GM12878 (cell line): ENCODE results near the gene TMEM168. TPM values are rescaled to one million over a fixed set of nuclear protein-coding genes. Genes with fewer than 3 reads are reported as not detected.

Experiments used
- ATAC-seq: fragments of 200-7000 bp; cut with Tn5 transposase; 3 replicates; pipeline ENCODE4 v1.9.1; 2020; ENCODE audit warnings: mild to moderate bottlenecking, moderate library complexity
- BruUV-seq: library from RNA; stranded (reverse); fragments of 400-500 nt; replicated peaks from 2 replicates; lab custom pipeline; 2021; lab: Mats Ljungman, UMichigan
- CTCF ChIA-PET: fragments of 300-600 bp; sonication (Branson Sonifier 250); formaldehyde crosslinking; extraction: SDS; loops from one replicate; lab custom pipeline; 2021; ENCODE audit warnings: inconsistent platforms; lab: Yijun Ruan, JAX
- POLR2A ChIA-PET: fragments of 350-600 bp; formaldehyde crosslinking; extraction: SDS; loops from one replicate; lab custom pipeline; 2021; ENCODE audit warnings: inconsistent platforms; lab: Charles Lee
- RAD21 ChIA-PET: fragments of 300-600 bp; sonication (Branson Sonifier 250); formaldehyde crosslinking; loops from one replicate; lab custom pipeline; 2023; ENCODE audit warnings: antibody characterized with exemption; ENCODE audit not compliant: unreplicated experiment; lab: Charles Lee
- SMC1A ChIA-PET: fragments of 300-600 bp; sonication (Branson Sonifier 250); formaldehyde crosslinking; loops from one replicate; lab custom pipeline; 2023; ENCODE audit not compliant: unreplicated experiment, uncharacterized antibody; lab: Charles Lee
- DNase-seq: peaks from one replicate; pipeline ENCODE4 v3.0.0-alpha.2; 2011; ENCODE audit warnings: low read depth, low spot score
- FAIRE-seq: peaks from 3 replicates; lab custom pipeline; 2011; peaks lifted over from hg19 to GRCh38; lab: Jason Lieb, UNC
- H2AFZ ChIP-seq: 2 replicates; pipeline ENCODE4 v1.6.0; 2011; ENCODE audit warnings: low read depth, low read length, control low read depth; ENCODE audit not compliant: control insufficient read depth
- H3K27ac ChIP-seq: 2 replicates; pipeline ENCODE4 v1.5.1; 2011; ENCODE audit warnings: control low read depth; ENCODE audit not compliant: control insufficient read depth, insufficient read depth
- H3K27me3 ChIP-seq, 2 experiments: replicated peaks in 1 of 2; 2 replicates each; pipeline versions ENCODE4 v1.6.0 to v1.6.1; 2011; ENCODE audit warnings: low read length in 1 of 2; ENCODE audit not compliant: control insufficient read depth in 2 of 2, insufficient read depth in 2 of 2
- H3K36me3 ChIP-seq, 2 experiments: 2 replicates each; pipeline ENCODE4 v1.5.1; 2011; ENCODE audit warnings: low read length in 1 of 2; ENCODE audit not compliant: control insufficient read depth in 2 of 2, insufficient read depth in 2 of 2
- H3K4me1 ChIP-seq: 2 replicates; pipeline ENCODE4 v1.6.1; 2011; ENCODE audit warnings: mild to moderate bottlenecking, low read length, moderate library complexity, mixed read lengths; ENCODE audit not compliant: control insufficient read depth, insufficient read depth
- H3K4me2 ChIP-seq: 2 replicates; pipeline ENCODE4 v1.6.0; 2011; ENCODE audit warnings: control low read depth; ENCODE audit not compliant: control insufficient read depth, insufficient read depth
- H3K4me3 ChIP-seq: fragments of 200-600 bp; sonication (generic); 2 replicates; pipeline ENCODE4 v1.5.1; 2016
- H3K79me2 ChIP-seq: 2 replicates; pipeline ENCODE4 v1.6.0; 2011; ENCODE audit warnings: low read length; ENCODE audit not compliant: control insufficient read depth, insufficient read depth
- H3K9ac ChIP-seq: 2 replicates; pipeline ENCODE4 v1.8.0; 2011; ENCODE audit warnings: low read length, control low read depth, mixed read lengths; ENCODE audit not compliant: control insufficient read depth, insufficient read depth
- H3K9me3 ChIP-seq: replicated peaks from 3 replicates; pipeline ENCODE4 v1.5.1; 2011; ENCODE audit warnings: mild to moderate bottlenecking, low read length; ENCODE audit not compliant: control insufficient read depth, insufficient read depth
- H4K20me1 ChIP-seq: 2 replicates; pipeline ENCODE4 v1.6.0; 2011; ENCODE audit not compliant: control insufficient read depth, insufficient read depth
- BACH1 ChIP-seq: fragments of 450-650 bp; IDR thresholded peaks from 2 replicates; pipeline ENCODE4 v1.6.1; 2017; ENCODE audit warnings: mild to moderate bottlenecking, borderline replicate concordance
- BRCA1 ChIP-seq: IDR thresholded peaks from 2 replicates; pipeline ENCODE4 v1.6.1; 2011; ENCODE audit warnings: low read depth, low read length, improper control_type of control experiment
- CTCF ChIP-seq, 3 experiments: IDR thresholded peaks in 2 of 3; conservative IDR thresholded peaks in 1 of 3; 2 replicates each; pipeline ENCODE4 v1.5.1; 2011; ENCODE audit warnings: low read depth in 3 of 3, low read length in 3 of 3, mild to moderate bottlenecking in 3 of 3, control low read depth in 2 of 3, moderate library complexity in 2 of 3, inconsistent platforms in 1 of 3, mixed read lengths in 1 of 3; ENCODE audit not compliant: control insufficient read depth in 2 of 3, insufficient read depth in 1 of 3; ENCODE audit errors: extremely low read depth in 1 of 3
- IRF5 ChIP-seq: fragments of 450-650 bp; IDR thresholded peaks from 2 replicates; pipeline ENCODE4 v1.6.1; 2017; ENCODE audit warnings: borderline replicate concordance
- PKNOX1 ChIP-seq: fragments of 450-650 bp; IDR thresholded peaks from 2 replicates; pipeline ENCODE4 v1.6.1; 2016; ENCODE audit warnings: mild to moderate bottlenecking
- POLR2AphosphoS5 ChIP-seq: IDR thresholded peaks from 2 replicates; pipeline ENCODE4 v1.6.1; 2011; ENCODE audit warnings: mild to moderate bottlenecking, low read length, inconsistent platforms
- SMC3 ChIP-seq: IDR thresholded peaks from 2 replicates; pipeline ENCODE4 v1.6.1; 2011; ENCODE audit warnings: low read length, improper control_type of control experiment, borderline replicate concordance
- SREBF2 ChIP-seq: IDR thresholded peaks from 2 replicates; pipeline ENCODE4 v1.6.1; 2012; ENCODE audit warnings: mild to moderate bottlenecking, low read length
- STAT3 ChIP-seq: IDR thresholded peaks from 2 replicates; pipeline ENCODE4 v1.6.1; 2011; ENCODE audit warnings: low read depth, low read length, improper control_type of control experiment
- SUPT20H ChIP-seq: IDR thresholded peaks from 2 replicates; pipeline ENCODE4 v1.6.1; 2011; ENCODE audit warnings: low read depth, mild to moderate bottlenecking, low read length, moderate library complexity, borderline replicate concordance; ENCODE audit not compliant: control insufficient read depth
- TARDBP ChIP-seq: IDR thresholded peaks from 2 replicates; pipeline ENCODE4 v1.6.1; 2016; ENCODE audit warnings: borderline replicate concordance
- YBX1 ChIP-seq: fragments of 450-650 bp; IDR thresholded peaks from 2 replicates; pipeline ENCODE4 v1.6.1; 2016; ENCODE audit warnings: antibody characterized with exemption
- ZBED1 ChIP-seq: IDR thresholded peaks from 2 replicates; pipeline ENCODE4 v1.6.1; 2016; ENCODE audit warnings: borderline replicate concordance
- WGBS: methylation state at CpG from one replicate; pipeline ENCODE4 v1.1.6; 2016; ENCODE audit warnings: low lambda C conversion rate; ENCODE audit not compliant: insufficient replicate concordance, insufficient coverage; ENCODE audit errors: missing lambda C conversion rate; 5-methylcytosine and 5-hydroxymethylcytosine counted together
- in situ Hi-C: fragments of 300-500 bp; cut with MboI; formaldehyde crosslinking; loops from 9 replicates; pipeline ENCODE4 v1.14.3; 2018; ENCODE audit warnings: mixed read lengths
- intact Hi-C: fragments of 100-400 bp; cut with micrococcal nuclease; formaldehyde crosslinking; loops from one replicate; pipeline ENCODE4 v1.14.2; 2022; ENCODE audit not compliant: unreplicated experiment
- polyA plus RNA-seq, 11 experiments: library from polyadenylated mRNA; depleted of rRNA in 4 of 11; unstranded in 6 of 11; stranded (reverse) in 5 of 11; fragments of >200 nt; fragmentation: Nextera tagmentation in 4 of 11; fragmentation: Illumina TruSeq in 1 of 11; extraction: Ambion mirVana in 4 of 11; extraction: Trizol in 1 of 11; gene quantifications; 1 replicate in 1 of 11; 2 replicates in 10 of 11; pipeline versions ENCODE4 v1.2.1 to v1.2.3, GENCODE V29; 2011 to 2016; ENCODE audit warnings: inconsistent platforms in 2 of 11, missing spikeins in 2 of 11, low read depth in 1 of 11
- total RNA-seq, 4 experiments: library from RNA; depleted of rRNA in 3 of 4; stranded (reverse); fragments of >200 nt in 3 of 4; fragmentation: Illumina TruSeq in 1 of 4; extraction: Trizol in 1 of 4; gene quantifications; 2 replicates each; pipeline versions ENCODE4 v1.2.1 to v1.2.3, GENCODE V29; 2013 to 2021
- TF ChIP-seq, protein P1 (sequence below): IDR thresholded peaks from 2 replicates; pipeline ENCODE4 v1.6.1; 2011; ENCODE audit warnings: borderline replicate concordance, low read depth, mild to moderate bottlenecking, moderate library complexity, mixed read lengths, low read length; ENCODE audit not compliant: insufficient read depth; ENCODE audit errors: extremely low read length
- TF ChIP-seq, protein P2 (sequence below): IDR thresholded peaks from 2 replicates; pipeline ENCODE4 v1.6.1; 2012; ENCODE audit warnings: low read length, inconsistent platforms

TMEM168 gene
- total and polyA plus RNA-seq, 10 of the 15 experiments (the other 5 are each of a cell fraction or from before 2014, with no cell fraction given), result 9.1 to 44.2 (median 19.8) TPM

GRCh38 chr7:112777406-112777805 is 12.8 kb downstream of the TMEM168 start (continued):
- TF ChIP-seq PKNOX1 (no peak), YBX1 (no peak), BACH1 (no peak), TARDBP (no peak), STAT3 (no peak), CTCF (IDR thresholded peaks at IDR 0.05 in 2 of 3, conservative IDR thresholded peaks at IDR 0.05 in 1 of 3; ENCODE audit: control insufficient read depth in 2 of 3, extremely low read depth in 1 of 3, insufficient read depth in 1 of 3, low read depth in 3 of 3, low read length in 3 of 3) (no peak), POLR2AphosphoS5 (no peak)
- TF ChIP-seq, all 136 proteins: peak for 0

GRCh38 chr7:112771166-112771565 is 19.0 kb downstream of the TMEM168 start:
- H4K20me1 ChIP-seq, result no peaks in the 10 kb centered on the region
- peaks cover 0 to 5% of the 10 kb centered on the region in 2 experiments; a peak in 2 of 4 replicates for H3K36me3 ChIP-seq
- DNase-seq (no peak), ATAC-seq (peak; percentile 54), FAIRE-seq (no peak)
- WGBS, result 40% methylated on average over 1 of the region's 1 CpG
- no peaks in the 10 kb centered on the region for H3K79me2 ChIP-seq
- H3K9ac ChIP-seq, result no peak overlapping the region
- H3K4me1 ChIP-seq, result no peaks in the 10 kb centered on the region
- in situ Hi-C loops, result no loop called here
- H2AFZ ChIP-seq, result no peak overlapping the region
- ChIA-PET POLR2A (interaction anchor here (1.2 kb wide), 1 partner anchor 12 kb away, joined by 4 read pairs; no protein-coding TSS in a partner anchor), CTCF (interaction anchor here (1.9 kb wide), 1 partner anchor 8 kb away, joined by 5 read pairs; no protein-coding TSS in a partner anchor), RAD21 (interaction anchor here (0.6 kb wide), 1 partner anchor 126 kb away, joined by 3 read pairs; no protein-coding TSS in a partner anchor), SMC1A (interaction anchor here (1.0 to 1.7 kb wide), 2 partner anchors 12 to 23 kb away, joined by 3 read pairs; no protein-coding TSS in a partner anchor)
- no peaks in the 10 kb centered on the region; the same call in 2 of the 3 replicates for H3K9me3 ChIP-seq
- no peaks in the 10 kb centered on the region for H3K27me3 ChIP-seq
- intact Hi-C loops, result loop anchor here (5.0 kb wide), 1 partner anchor 319 kb away; the partner anchor contains the start of gene IFRD1
- H3K27ac ChIP-seq, result no peak overlapping the region
- no peak overlapping the region for H3K4me2 ChIP-seq
- no TSS peak for BruUV-seq
- no peak overlapping the region for H3K4me3 ChIP-seq
- TF ChIP-seq ZBED1 (no peak), SUPT20H (no peak), SMC3 (no peak), SREBF2 (no peak), IRF5 (no peak), BRCA1 (no peak)
- TF ChIP-seq, protein P1, sequence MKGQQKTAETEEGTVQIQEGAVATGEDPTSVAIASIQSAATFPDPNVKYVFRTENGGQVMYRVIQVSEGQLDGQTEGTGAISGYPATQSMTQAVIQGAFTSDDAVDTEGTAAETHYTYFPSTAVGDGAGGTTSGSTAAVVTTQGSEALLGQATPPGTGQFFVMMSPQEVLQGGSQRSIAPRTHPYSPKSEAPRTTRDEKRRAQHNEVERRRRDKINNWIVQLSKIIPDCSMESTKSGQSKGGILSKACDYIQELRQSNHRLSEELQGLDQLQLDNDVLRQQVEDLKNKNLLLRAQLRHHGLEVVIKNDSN, result no peak
- TF ChIP-seq, protein P2, sequence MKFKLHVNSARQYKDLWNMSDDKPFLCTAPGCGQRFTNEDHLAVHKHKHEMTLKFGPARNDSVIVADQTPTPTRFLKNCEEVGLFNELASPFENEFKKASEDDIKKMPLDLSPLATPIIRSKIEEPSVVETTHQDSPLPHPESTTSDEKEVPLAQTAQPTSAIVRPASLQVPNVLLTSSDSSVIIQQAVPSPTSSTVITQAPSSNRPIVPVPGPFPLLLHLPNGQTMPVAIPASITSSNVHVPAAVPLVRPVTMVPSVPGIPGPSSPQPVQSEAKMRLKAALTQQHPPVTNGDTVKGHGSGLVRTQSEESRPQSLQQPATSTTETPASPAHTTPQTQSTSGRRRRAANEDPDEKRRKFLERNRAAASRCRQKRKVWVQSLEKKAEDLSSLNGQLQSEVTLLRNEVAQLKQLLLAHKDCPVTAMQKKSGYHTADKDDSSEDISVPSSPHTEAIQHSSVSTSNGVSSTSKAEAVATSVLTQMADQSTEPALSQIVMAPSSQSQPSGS, result no peak
